ENCODE data around the gene KCNG1.

The KCNG1 gene

GRCh38 chr20:51036226-51036625 is 13.3 kb upstream of the KCNG1 start:
- no peak for DNase-seq (ENCODE audit: low spot score)

DNA sequence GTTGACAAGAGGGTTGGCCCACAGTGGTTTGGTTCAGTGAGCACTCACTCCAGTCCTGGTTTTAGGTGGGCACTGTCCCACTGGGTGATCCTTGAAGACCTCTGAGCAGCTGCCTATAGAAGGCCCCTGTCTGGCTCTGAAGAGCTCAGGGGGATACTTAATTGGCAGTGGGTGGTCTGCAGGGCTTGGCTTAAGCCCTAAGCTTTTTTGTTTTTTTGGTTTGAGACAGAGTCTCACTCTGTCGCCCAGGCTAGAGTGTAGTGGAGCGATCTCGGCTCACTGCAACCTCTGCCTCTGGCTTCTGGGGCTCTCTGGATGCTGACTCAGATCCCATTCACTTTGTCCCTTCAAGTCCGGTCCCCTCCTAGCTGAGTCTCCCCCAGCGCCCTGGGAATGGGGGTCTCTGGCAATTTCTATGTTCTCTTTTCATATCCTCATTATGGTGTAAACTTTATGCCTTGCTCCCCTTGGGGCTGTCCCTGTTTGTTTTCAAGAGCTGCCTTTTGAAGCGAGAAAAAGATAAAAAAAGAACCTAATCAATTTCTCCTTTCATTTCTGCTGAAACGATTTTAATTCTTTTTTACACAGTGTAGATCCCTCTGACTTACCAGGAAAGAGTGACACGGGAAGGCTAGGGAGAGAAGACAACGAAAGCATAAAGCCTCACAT is 12.2 kb upstream of the KCNG1 start:
- no peak for DNase-seq (ENCODE audit: low spot score)

DNA sequence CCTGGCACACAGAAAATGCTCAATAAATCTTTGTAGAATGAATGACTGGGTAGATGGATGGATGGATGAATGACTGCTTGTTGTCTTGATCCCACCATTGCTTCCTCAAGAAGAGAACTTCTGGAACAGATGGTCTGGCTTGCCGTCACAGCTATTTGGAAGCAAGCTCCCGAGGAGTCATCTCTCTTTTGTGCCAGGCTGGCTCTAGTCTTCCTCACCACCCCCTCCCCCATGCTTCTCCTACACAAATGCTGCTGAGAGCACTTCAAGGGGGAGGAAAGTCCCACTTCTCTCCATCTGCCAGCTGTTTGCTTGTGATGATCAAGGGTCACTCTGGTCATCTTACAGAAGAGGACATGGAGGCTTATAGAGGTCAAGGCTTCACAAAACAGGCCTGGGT is 11.6 kb upstream of the KCNG1 start:
- no peak for DNase-seq (ENCODE audit: low spot score)

- no peak for DNase-seq (ENCODE audit: low spot score)
Observed at GRCh38 chr20:51029963-51030920, 7.3 kb upstream of the KCNG1 start.

GRCh38 chr20:51029556-51029955 is 6.6 kb upstream of the KCNG1 start:
- DNase-seq (ENCODE audit: low spot score) = no peak

DNA sequence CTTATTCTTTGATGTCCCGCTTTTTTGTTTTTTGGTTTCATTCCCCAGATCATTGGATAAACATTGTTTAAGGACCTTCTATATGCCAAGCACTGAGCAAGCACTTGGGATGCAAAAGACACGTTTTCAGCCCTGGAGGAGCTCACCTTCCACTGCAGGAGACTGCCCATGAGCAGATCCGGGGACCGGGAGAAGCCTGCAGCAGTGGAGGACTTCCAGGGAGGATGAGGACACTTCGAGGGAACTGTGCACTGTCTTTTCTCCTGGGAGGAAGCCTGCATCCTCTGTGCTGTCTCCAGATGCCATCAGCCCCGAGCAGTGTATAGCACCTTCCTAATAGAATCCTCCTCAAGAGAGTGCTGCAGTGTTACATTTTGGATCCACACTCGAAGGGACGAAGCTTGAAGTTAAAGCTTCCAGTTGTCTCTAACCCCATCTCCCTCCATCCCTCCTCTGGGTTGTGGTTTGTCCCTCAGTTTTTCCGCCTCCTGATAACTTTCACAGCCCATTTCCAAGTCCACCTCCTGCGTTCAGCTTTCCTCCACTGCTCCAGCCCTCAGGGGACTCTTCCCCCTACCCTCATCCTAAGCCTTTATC is 5.8 kb upstream of the KCNG1 start:
- DNase-seq (ENCODE audit: low spot score) = no peak

- no peak for DNase-seq (ENCODE audit: low spot score)
Observed at GRCh38 chr20:51027035-51027795, 4.3 kb upstream of the KCNG1 start.

DNA sequence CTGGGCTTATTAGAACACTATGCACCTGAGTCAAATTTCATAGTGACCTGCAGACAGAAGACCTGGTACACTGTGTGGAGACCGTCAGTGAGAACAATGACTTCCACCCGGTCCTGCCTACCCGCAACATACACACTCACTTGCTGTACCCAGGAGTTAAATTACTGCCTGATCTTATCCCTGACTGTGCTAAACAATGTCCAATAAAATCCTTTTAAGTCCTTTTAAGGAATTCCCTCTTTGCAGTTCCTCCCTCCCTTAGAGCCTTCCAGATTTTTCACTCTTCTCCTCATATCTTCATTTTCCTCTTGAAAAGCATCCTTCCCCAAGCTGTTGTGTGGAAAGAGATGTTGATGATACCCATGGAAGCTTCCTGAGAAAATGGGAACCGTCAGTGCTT is 3.4 kb upstream of the KCNG1 start:
- DNase-seq (ENCODE audit: low spot score) = no peak

DNA sequence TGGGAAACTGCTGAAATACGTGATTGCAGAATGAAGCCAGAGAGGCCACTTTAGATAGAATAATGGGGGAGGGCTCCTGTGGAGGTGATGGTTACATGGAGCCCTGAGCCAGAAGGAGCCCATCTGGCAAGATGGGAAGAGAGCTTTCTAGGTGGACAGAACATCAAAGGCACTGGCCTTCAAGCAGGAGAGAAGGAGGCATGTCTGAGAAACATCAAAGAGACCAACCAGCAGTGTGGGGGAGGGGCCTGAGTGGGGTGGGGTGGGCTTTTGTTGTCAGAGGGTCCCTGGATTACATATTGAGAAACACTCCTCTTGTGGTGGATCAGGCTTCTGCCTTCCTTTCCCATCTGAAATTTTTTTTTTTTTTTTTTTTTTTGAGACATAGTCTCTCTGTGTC is 1.9 kb upstream of the KCNG1 start:
- no peak for DNase-seq (ENCODE audit: low spot score)

GRCh38 chr20:51023617-51024155 is 779 bp upstream of the KCNG1 start:
- no peak for DNase-seq (ENCODE audit: low spot score)

DNA sequence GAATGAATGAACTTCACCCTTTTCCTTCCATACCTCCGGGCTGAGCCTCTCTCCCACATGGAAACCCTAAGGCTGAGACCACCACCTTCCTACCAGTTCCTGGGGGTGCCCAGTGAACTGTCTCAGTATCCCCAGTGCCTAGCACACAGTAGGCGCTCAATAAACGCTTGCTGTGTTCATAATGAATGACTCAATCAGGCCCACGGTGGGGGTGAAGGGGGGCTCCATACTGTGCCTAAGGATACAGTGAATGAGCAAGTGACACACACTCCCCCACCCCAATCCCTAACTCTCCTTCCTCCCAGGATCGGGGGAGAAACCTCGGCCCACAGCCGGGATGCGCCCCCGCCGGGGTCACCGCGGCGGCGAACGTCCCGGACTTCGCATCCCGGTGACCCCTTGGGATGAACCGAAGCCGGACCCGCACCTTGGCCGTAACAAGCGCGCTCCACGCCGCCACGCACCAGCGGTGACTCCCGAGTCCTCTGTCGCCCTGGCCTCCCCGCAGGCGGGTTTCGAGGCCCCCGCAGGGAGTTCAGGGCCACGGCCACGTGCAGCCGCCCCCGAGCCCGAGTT is 592 bp downstream of the KCNG1 start:
- no peak for DNase-seq (ENCODE audit: low spot score)

DNA sequence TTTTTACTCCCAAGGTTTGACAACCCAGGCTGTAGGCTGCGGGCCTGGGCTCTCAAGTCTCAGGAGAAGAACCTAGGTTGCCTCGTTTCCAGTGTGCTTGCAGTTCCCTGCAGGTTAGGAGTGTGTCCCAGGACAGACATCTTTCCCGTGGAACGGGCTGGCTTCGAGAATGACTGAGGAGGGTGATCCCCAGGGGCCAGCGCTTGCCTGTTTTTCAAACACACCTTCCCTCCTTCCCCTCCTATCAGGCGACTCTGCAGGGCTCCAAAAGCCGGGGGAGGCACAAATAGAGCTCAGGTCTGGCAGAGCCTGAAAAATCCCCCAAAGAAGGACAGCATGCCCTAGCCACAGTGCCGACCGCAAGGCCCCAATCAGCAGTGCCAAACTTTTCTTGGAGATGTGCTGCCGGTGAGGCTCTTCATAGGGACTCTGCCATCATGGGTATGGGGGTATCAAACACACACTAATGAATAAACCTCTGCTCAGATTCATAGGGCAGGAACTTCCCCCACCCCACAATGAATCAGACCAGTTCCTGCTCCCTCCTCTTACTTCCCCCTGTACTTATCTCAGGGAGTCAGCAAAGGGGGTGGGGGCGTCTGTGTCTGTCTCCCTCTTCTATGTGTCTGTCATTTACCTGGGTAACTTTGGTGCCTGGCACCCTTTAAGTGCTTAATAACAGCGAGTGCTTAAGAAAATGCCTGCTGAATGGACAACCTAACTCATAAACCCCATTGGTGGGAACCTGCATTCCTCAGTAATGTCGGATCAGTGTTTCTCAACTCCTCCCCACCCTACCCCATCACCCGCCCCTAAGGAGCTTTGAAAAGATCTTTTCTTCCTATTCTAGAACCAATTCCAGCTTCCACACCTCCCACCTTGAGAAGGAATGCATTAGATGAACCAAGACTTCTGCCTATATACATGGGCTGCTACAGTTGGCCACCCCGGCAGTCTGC is 1.6 kb downstream of the KCNG1 start:
- no peak for DNase-seq (ENCODE audit: low spot score)

- no peak for DNase-seq (ENCODE audit: low spot score)
Observed at GRCh38 chr20:51020657-51021056, 2.2 kb downstream of the KCNG1 start.

DNA sequence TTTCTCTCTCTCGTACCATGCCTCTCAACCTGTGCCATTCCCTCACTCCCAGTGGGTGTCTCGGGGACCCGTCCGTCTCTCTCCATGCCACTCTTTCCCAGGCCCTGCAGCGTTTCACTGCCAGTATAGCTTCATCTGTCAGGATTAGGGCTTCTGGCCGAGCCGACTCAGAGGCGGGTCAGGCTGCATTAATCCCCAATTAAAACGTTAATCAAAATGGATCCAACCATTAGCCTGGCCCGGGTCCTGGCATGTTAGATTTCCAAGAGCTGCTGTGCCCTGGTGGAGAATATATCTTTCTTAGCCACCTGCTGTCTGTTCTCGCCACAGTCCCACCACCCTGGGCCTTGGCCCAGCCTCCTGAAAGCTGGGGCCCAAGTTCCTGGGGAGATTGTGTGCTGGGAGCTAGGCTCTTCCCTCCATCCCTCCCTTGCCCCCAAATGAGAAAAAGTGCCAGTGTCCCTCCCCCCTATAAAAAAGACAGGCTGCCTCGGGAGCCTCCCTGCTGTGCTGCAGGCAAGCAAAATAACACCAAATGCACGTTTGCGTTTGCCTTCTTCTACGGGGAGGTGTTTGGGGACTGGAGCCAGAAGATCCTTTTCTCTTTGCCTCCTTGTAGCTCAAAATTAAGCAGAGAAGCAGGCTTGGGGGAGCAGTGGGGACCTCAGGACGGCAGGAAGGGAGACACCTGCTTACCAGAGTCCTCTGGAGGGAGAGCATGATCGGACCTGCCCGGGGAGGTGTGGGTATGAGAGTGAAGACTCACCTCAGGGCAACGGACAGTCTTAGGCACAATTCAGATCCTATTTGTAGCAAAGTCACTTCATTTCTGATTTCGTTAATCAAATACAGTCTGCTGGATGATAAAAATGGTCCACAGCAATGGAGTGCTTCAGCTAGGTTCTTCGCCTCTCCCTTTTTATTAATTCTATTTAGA is 3.0 kb downstream of the KCNG1 start:
- no peak for DNase-seq (ENCODE audit: low spot score)

DNA sequence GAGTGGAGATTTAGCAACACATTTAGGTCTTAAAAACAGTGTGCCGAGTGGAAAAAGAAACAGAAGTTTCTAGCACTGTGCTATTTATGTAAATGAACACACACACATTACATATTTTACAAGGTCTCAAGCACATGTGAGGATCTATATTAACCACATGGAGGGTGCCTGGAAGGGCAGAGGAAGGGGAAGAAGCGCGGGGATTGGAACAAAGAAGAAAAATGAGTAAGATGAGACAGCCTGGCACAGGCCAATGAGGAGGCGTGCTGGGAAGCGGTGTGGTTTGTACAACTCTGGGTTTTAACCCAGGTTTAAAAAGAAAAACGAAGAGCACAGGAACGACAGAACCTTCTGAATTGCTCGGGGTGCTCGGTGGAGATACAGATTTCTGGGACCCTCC is 5.7 kb downstream of the KCNG1 start:
- DNase-seq (ENCODE audit: low spot score) = no peak

DNA sequence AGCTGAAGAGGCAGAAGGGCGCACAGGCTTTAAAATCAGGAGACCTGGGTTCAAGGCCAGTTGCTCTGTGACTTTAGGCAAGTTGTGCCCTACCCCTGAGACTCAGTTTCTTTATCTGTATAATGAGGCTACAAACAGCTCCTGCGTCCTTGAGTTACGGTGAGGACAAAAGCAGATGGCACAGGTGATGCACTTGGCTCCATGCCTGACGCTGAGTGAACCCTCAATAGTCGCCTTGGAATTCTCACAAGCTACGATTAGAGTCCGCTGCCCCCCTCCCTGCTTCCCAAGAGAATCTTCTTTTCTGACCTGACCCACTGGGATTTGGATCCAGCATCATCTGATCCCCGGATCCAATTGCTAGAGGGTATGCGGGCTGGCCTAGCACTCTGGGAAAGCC is 6.4 kb downstream of the KCNG1 start:
- DNase-seq (ENCODE audit: low spot score) = no peak

DNA sequence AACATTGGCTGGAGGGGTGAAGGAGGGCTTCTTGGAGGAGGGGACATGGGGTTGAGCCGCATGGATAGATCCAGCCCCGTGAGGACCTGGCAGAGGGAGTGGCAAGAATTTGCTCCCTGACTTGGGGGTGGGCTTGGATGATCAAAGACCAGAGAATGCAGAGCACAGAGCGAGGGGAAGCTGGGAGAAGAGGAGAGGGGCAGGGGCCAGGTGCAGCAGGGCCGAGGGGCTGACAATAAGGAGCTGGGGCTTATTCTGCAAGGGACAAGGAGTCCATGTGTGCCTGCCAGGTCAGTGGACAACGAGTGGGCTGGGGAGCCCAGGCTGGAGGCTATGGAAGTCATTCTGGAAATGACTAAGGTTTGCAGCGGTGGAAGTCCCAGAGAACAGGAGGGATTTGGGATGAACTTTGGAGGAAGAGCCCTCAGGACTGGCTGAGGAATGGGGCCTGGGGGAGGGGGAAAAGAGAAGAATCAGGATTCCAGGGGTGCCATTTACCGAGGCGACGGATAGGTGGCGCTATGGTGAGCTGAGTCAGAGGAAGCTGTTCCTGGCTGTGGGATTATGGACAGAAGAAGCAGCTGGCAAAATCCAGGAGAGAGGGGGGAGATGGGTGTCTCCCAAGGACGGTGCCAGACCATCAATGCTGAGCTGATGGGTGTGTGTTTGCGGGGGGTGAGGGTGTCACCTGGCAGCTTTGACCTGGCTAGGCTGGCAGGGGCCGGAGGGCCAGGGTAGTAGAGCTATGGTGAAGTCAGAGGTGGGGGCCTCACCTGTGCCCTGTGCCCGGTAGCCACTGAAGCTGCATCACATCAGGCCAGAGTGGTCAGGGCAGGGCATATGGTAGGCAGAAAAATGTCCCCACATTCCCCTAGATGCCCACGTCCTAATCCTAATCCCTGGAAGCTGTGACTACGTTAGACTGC is 7.8 kb downstream of the KCNG1 start:
- peak; percentile 32 for DNase-seq (ENCODE audit: low spot score)

All from LoVo (cell line).